ENCODE results near the gene YPEL1. TPM values are rescaled to one million over a fixed set of nuclear protein-coding genes. Genes with fewer than 3 reads are reported as not detected.

Gene YPEL1
- total RNA-seq, 8 experiments from 2014 or later: 0.31 to 16.2 (median 7.3) TPM

DNA sequence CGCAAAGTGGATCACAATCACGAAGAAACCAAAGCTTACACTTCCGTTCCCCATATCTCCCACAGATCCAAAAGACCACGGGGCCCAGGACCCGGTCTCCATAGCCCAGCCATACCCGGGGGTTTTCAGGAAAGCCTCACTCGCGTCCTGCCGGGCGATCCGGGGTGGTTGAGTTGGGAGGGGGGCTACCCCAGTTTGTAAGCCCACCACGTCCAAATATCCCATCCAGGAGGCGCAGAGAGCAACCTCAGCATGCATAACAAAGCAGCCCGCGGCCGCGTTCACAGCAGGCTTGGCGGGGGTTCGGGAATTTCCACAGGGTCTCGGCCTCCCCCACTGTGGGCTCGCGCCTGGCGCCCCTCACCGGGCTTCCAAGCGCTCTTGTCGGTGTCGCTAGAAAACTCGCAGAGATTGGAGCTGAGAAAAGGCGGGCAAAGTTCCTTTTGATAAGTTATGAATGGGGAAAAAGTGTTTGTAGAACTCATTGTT lies 84.0 kb downstream of the YPEL1 start:
- peak in 7 of 8 experiments; percentile 5 to 42 (median 30) for ATAC-seq (replicated peaks in 6 of 8)
- Histone ChIP-seq H3K4me1 (replicated peaks in 1 of 2) (peaks cover 13 to 17% of the 10 kb centered on the region in 2 donors), H3K4me3 (peak overlapping the region; percentile 46 to 90 (median 56)), H3K27ac (peak overlapping the region; percentile 7 to 92)
- in situ Hi-C loops (cut with MboI; ENCODE audit: low pct_unique_long_range_greater_than_20kb in 2 of 9, low sequenced_read_pairs in 9 of 9, unreplicated experiment in 9 of 9): no loop called here
- 0 to 4% (median 0%) methylated on average over 3 to 21 of the region's 29 CpGs; no CpG with 5 or more reads in 4 of the 10 experiments for WGBS, 10 experiments

DNA sequence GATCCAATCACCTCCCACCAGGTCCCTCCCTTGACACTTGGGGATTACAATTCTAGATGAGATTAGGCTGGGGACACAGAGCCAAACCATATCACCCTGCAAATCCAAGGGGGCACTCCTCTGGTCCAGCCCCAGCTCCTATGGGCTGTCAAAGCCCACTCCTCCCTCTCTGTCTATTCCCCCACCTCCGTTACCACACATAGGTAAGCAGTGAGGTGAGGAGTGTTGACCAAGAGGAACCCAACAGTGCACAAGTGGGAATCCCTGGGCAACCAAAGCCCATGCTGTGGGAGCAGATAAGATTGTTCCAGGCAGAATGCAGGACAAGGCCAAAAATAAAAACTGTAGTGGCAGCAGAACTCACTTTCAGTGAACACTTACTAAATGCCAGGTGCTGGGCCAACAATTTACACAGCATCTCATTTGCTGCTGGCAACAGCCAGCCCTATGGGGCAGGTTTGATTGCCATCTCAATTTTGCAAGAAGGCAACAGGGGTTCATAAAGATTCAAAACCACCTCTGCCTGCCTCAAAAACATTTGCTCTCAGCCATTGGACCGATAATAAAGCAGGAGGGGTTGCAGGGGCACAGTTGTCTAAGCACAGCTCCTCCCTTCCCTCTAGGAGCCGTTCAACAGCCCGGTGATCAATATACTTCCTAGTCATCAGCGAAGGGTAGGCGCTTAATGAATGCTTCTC lies 84.6 kb downstream of the YPEL1 start:
- ATAC-seq (replicated peaks in 6 of 8): no peak
- WGBS, 10 experiments: 0 to 22% (median 0%) methylated on average over 1 to 5 of the region's 6 CpGs; no CpG with 5 or more reads in 4 of the 10 experiments
- Histone ChIP-seq H3K4me3 (peak overlapping the region; percentile 46 to 90 (median 56)), H3K4me1 (replicated peaks in 1 of 2) (peaks cover 13 to 17% of the 10 kb centered on the region in 2 donors), H3K27ac (peak overlapping the region; percentile 7 to 92)
- in situ Hi-C loops (cut with MboI; ENCODE audit: low pct_unique_long_range_greater_than_20kb in 2 of 9, low sequenced_read_pairs in 9 of 9, unreplicated experiment in 9 of 9): no loop called here

DNA sequence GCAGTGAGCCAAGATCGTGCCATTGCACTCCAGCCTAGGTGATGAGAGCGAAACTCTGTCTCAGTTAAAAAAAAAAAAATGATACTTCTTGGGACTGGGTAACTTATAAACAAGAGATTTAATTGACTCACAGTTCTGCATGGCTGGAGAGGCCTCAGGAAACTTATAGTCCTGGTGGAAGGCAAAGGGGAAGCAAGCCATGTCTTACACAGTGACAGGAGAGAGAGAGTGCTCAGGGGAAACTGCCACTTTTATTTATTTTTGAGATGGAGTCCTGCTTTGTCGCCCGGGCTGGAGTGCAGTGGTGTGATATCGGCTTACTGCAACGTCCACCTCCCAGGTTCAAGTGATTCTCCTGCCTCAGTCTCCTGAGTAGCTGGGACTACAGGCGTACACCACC lies 85.3 kb downstream of the YPEL1 start:
- peak overlapping the region in 1 of 2 donors; percentile 16 for H3K27ac ChIP-seq
- peak overlapping the region in 1 of 5 donors; percentile 90 for H3K4me3 ChIP-seq
- in situ Hi-C loops (cut with MboI; ENCODE audit: low pct_unique_long_range_greater_than_20kb in 2 of 9, low sequenced_read_pairs in 9 of 9, unreplicated experiment in 9 of 9): no loop called here
- peaks cover 13 to 17% of the 10 kb centered on the region in 2 donors for H3K4me1 ChIP-seq (replicated peaks in 1 of 2)
- no peak for ATAC-seq (replicated peaks in 6 of 8)
- WGBS, 10 experiments: 60 to 100% (median 85%) methylated on average over 1 to 7 of the region's 7 CpGs; no CpG with 5 or more reads in 5 of the 10 experiments

Other genes with a start within 250 kb of the YPEL1 start
- under 1 TPM in 6 of 8 experiments, not detected in 2; 0.09 to 0.92 (median 0.20) TPM for gene RIMBP3C, start 184.3 kb downstream of the YPEL1 start, total RNA-seq
- 10 to 100 TPM; 35.6 to 71.1 (median 54.1) TPM for gene UBE2L3, start 168.1 kb downstream of the YPEL1 start, total RNA-seq
- gene YDJC, start 105.8 kb downstream of the YPEL1 start, total RNA-seq: 10 to 100 TPM in 6 of 8 experiments, 1 to 10 TPM in 2; 8.3 to 30.3 (median 12.1) TPM
- 1 to 10 TPM in 1 of 8 experiments, under 1 TPM in 7; 0.11 to 1.2 (median 0.31) TPM for gene CCDC116, start 103.0 kb downstream of the YPEL1 start, total RNA-seq
- 10 to 100 TPM; 13.2 to 28.9 (median 18.7) TPM for gene SDF2L1, start 93.5 kb downstream of the YPEL1 start, total RNA-seq
- gene PPIL2, start 69.8 kb downstream of the YPEL1 start, total RNA-seq: 10 to 100 TPM; 15.6 to 42.9 (median 25.8) TPM
- gene MAPK1, start 131.9 kb upstream of the YPEL1 start, total RNA-seq: 10 to 100 TPM; 23.7 to 70.5 (median 42.9) TPM
- gene PPM1F, start 217.1 kb upstream of the YPEL1 start, total RNA-seq: 10 to 100 TPM; 12.3 to 23.1 (median 16.3) TPM
- 10 to 100 TPM in 7 of 8 experiments, 1 to 10 TPM in 1; 8.7 to 46.8 (median 20.5) TPM for gene TOP3B, start 247.0 kb upstream of the YPEL1 start, total RNA-seq